GM10248 (cell line): ENCODE results near the gene CABLES2.

ENCODE experiments used
- CTCF ChIA-PET: fragments of 300-600 bp; sonication (Branson Sonifier 250); formaldehyde crosslinking; extraction: SDS; loops from one replicate; lab custom pipeline; 2021; ENCODE audit warnings: antibody characterized with exemption; lab: Yijun Ruan, JAX
- POLR2A ChIA-PET: fragments of 350-650 bp; sonication (Branson Sonifier 250); formaldehyde crosslinking; extraction: SDS; loops from one replicate; lab custom pipeline; 2020; ENCODE audit warnings: antibody characterized with exemption; lab: Yijun Ruan, JAX
- DNase-seq: peaks from one replicate; pipeline ENCODE4 v3.0.0; 2012; ENCODE audit errors: extremely low spot score
- CTCF ChIP-seq: IDR thresholded peaks from 2 replicates; pipeline ENCODE4 v1.5.1; 2012; ENCODE audit warnings: mild to moderate bottlenecking, low read depth; ENCODE audit errors: extremely low read depth, missing control alignments, control extremely low read depth

The CABLES2 gene

GRCh38 chr20:62400541-62400940 is 6.5 kb downstream of the CABLES2 start:
- POLR2A ChIA-PET, result interaction anchor here (0.8 kb wide), 1 partner anchor 14 kb away, joined by 4 read pairs; the partner anchor contains the start of gene RPS21
- TF ChIP-seq CTCF, result no peak
- CTCF ChIA-PET, result interaction anchor here (0.9 to 1.2 kb wide), 4 partner anchors 10 to 391 kb away, joined by 3 to 6 read pairs (median 4); partner anchors contain the start of gene ADRM1
- DNase-seq, result no peak

DNA sequence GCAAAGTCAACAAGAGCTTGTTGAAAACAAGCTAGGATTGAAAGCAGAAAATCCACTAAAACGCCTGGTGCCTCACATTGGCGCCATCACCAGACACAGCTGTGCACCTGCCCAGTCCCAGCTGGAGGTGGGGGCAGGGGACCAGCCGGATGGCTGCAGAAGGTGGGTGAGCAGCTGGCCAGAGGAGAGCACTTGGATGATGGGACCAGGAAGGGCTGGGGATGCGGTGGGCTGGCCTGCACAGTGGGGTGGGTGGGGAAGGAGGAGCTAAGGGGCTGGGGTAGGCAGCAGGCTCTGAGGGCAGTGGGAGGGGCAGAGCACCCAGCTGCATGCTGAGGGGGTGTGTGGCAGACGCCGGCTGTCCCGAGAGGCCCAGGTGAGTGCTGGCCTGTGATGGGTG is 7.1 kb downstream of the CABLES2 start:
- ChIA-PET POLR2A (interaction anchor here (0.8 kb wide), 1 partner anchor 13 kb away, joined by 4 read pairs; the partner anchor contains the start of gene RPS21), CTCF (interaction anchor here (0.9 to 1.2 kb wide), 5 partner anchors 10 to 392 kb away, joined by 3 to 6 read pairs (median 3); partner anchors contain the start of gene ADRM1)
- no peak for DNase-seq
- TF ChIP-seq CTCF, result no peak

DNA sequence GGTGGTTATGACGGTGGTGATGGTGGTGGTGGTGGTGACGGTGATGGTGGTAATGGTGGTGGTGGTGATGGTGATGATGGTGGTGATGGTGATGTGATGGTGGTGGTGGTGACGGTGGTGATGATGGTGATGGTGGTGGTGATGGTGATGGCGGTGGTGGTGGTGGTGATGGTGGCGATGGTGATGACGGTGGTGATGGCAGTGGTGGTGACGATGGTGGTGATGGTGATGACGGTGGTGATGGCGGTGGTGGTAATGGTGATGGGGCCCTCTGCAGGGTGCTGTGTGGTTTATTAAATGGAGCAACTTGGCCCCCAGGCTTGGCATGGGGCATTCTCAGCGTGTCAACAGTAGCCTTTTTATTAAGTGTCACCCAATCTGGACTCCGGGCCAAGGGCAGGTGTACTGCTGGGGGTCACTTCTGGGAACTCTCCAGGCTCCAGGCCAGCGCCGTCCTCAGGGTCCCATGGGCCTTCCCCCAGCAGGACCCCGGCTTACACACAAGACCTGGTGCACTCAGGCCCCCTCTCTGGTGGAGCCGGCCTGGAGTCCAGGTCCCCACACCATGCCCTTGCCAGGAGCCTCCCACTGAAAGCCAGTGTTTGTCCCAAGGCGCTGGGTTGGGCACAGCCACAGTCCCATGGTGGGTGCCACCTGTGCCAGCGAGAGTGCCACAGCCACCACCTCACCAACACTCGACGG is 8.8 kb downstream of the CABLES2 start:
- DNase-seq, result no peak
- no peak for TF ChIP-seq CTCF
- ChIA-PET CTCF (no interaction called here), POLR2A (no interaction called here)

DNA sequence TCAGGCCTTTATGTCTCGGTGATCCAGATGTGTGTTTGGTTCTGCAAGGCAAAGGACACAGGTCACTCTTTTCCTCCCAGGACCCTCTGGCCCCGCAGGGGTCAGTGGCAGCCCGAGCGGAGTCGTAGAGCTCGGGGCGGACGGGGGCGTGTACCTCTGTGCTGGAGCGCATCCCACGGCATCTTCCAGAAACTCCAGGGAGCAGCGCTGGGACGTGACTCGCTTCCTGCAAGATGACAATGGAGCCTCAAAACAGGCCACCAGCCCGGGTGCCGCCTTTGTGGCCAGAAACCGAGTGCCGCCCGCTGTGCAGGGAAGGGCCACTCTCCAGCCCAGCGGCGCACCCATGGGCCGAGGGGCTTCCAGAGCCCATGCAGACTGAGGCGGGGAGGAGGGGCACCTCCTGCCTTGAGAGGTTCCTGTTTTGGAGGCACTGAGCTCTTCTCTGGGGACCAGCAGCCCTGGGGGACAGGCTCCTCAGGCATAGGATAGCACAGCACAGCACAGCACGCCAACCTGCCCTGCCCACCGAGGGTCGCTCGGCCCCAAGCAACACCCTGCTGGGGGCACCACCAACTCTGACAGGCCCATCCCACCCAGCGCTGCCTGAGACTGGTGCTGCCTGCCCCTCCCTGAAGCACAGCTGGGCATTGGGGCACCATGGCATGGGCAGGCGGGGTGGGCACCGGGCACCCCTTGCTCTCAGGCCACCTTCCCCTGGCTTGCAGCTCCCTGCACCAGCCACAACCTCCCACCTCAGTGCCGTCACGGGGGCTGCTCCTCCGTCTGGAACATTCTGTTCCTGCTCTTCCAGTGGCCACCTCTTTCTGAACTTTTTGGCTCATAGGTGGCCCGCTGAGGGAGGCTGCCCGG is 10.5 kb downstream of the CABLES2 start:
- TF ChIP-seq CTCF, result no peak
- no peak for DNase-seq
- ChIA-PET CTCF (interaction anchor here (1.0 kb wide), 1 partner anchor 14 kb away, joined by 4 read pairs; no protein-coding TSS in a partner anchor), POLR2A (no interaction called here)

GRCh38 chr20:62395311-62396242 is 11.5 kb downstream of the CABLES2 start:
- POLR2A ChIA-PET, result interaction anchor here (1.1 kb wide), 1 partner anchor 9 kb away, joined by 3 read pairs; the partner anchor contains the start of gene RPS21
- no peak for DNase-seq
- CTCF ChIA-PET, result interaction anchor here (4.0 kb wide), 1 partner anchor 13 kb away, joined by 12 read pairs; no protein-coding TSS in a partner anchor
- TF ChIP-seq CTCF, result no peak
